Brain microvascular endothelial cell (primary cell): ENCODE results near the gene SPACA6.

Experiments
- DNase-seq: peaks from one replicate; pipeline ENCODE4 v3.0.0-alpha.2; 2020
- H3K27ac ChIP-seq: fragments of 250-450 bp; sonication (Bioruptor Pico); 2 replicates; pipeline ENCODE4 v1.5.1; 2020; ENCODE audit warnings: mild to moderate bottlenecking, moderate library complexity
- H3K27me3 ChIP-seq: fragments of 250-450 bp; sonication (Bioruptor Pico); replicated peaks from 2 replicates; pipeline ENCODE4 v1.5.1; 2020; ENCODE audit warnings: mild to moderate bottlenecking
- H3K36me3 ChIP-seq: fragments of 250-450 bp; sonication (Bioruptor Pico); replicated peaks from 2 replicates; pipeline ENCODE4 v1.5.1; 2020; ENCODE audit warnings: mild to moderate bottlenecking
- H3K4me3 ChIP-seq: 2 replicates; pipeline ENCODE4 v1.5.1; 2011; ENCODE audit warnings: low read depth, mild to moderate bottlenecking, control low read depth, low read length, moderate library complexity
- CTCF ChIP-seq: IDR thresholded peaks from 2 replicates; pipeline ENCODE4 v1.5.1; 2011; ENCODE audit warnings: low read depth, mild to moderate bottlenecking, moderate library complexity, low read length, control low read depth, inconsistent platforms; ENCODE audit errors: missing control alignments
- in situ Hi-C: cut with HindIII; loops from 2 replicates; pipeline ENCODE4 v1.10.0; 2017; ENCODE audit warnings: low sequenced_read_pairs, low pct_ligation_motif_present

SPACA6 gene

DNA sequence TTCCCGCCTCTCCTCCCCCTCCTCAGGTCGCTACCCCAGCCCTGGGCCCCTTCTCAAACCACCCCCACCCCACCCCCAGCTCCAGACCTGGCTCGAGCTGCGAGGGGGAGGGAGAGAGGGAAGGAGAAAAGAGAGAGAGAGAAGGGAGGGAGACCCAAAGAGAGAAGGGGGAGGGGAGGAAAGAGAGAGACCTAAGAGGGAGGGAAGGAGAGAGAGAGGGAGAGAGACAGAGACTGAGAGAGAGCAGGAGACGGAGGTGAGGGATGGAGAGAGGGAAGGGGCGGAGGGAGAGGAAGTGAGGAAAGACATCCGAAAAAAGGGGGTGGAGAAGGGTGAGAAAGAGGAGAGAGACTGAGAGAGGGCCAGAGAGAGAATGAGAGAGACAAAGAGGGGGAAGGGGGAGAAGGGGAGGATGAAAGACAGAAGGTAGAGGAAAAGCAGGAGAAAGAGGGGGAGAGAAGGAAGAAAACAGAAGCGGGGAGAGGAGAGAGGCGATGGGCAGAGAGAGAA lies 2.0 kb upstream of the SPACA6 start:
- H3K4me3 ChIP-seq = peak overlapping the region; percentile 88
- no peak for TF ChIP-seq CTCF
- DNase-seq = no peak
- in situ Hi-C loops = no loop called here
- peak overlapping the region; percentile 96 for H3K27ac ChIP-seq
- no peaks in the 10 kb centered on the region for H3K27me3 ChIP-seq
- H3K36me3 ChIP-seq = peaks cover 26% of the 10 kb centered on the region

GRCh38 chr19:51691584-51692428 lies 1.3 kb upstream of the SPACA6 start:
- Histone ChIP-seq H3K27ac (no peak overlapping the region), H3K36me3 (peaks cover 32% of the 10 kb centered on the region), H3K4me3 (peak overlapping the region; percentile 88), H3K27me3 (no peaks in the 10 kb centered on the region)
- TF ChIP-seq CTCF = no peak
- no peak for DNase-seq
- in situ Hi-C loops = no loop called here

DNA sequence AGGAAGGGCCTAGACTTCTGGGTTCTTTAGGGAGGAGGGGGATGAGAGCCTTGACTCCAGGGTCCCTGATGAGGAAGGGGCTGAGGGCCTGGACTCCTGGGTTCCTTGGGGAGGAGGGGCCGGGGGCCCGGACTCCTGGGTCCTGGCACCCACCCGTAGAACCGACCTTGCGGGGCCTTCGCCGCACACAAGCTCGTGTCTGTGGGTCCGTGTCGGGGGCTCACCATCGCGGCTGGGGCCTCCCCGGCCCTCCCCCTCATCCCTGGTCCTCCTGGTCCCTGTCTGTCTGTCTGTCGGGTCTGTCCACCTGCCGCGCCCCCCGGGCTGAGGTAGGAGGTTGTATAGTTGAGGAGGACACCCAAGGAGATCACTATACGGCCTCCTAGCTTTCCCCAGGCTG lies 662 bp upstream of the SPACA6 start:
- Histone ChIP-seq H3K27ac (no peak overlapping the region), H3K27me3 (no peaks in the 10 kb centered on the region), H3K36me3 (peaks cover 35% of the 10 kb centered on the region), H3K4me3 (peak overlapping the region; percentile 88)
- in situ Hi-C loops = no loop called here
- TF ChIP-seq CTCF = no peak
- no peak for DNase-seq

- no peak for TF ChIP-seq CTCF
- Histone ChIP-seq H3K36me3 (peaks cover 48% of the 10 kb centered on the region), H3K27me3 (no peaks in the 10 kb centered on the region), H3K27ac (no peak overlapping the region), H3K4me3 (no peak overlapping the region)
- DNase-seq = no peak
- in situ Hi-C loops = no loop called here
These were observed 689 bp downstream of the SPACA6 start for GRCh38 chr19:51693819-51694218.

GRCh38 chr19:51694318-51695085 lies 1.4 kb downstream of the SPACA6 start:
- DNase-seq = no peak
- Histone ChIP-seq H3K36me3 (peaks cover 55% of the 10 kb centered on the region), H3K4me3 (no peak overlapping the region), H3K27me3 (no peaks in the 10 kb centered on the region), H3K27ac (no peak overlapping the region)
- no peak for TF ChIP-seq CTCF
- in situ Hi-C loops = no loop called here
